H9 (cell line): ENCODE results near the gene GLYR1. TPM values are rescaled to one million over a fixed set of nuclear protein-coding genes. Genes with fewer than 3 reads are reported as not detected.

ENCODE experiments used
- DNase-seq: peaks from one replicate; pipeline ENCODE4 v3.0.0-alpha.2; 2017
- H2AFZ ChIP-seq: one replicate; pipeline ENCODE4 v1.6.1; 2013; ENCODE audit warnings: mild to moderate bottlenecking, low read length, control low read depth, moderate library complexity
- H2AK5ac ChIP-seq: 2 replicates; pipeline ENCODE4 v1.6.1; 2013; ENCODE audit warnings: low read length, control low read depth, mixed read lengths; ENCODE audit not compliant: insufficient read length
- H2BK120ac ChIP-seq: one replicate; pipeline ENCODE4 v1.6.1; 2013; ENCODE audit warnings: low read depth, mild to moderate bottlenecking, low read length, control low read depth, inconsistent platforms; ENCODE audit not compliant: poor library complexity, severe bottlenecking
- H2BK12ac ChIP-seq: 2 replicates; pipeline ENCODE4 v1.6.1; 2013; ENCODE audit warnings: low read length, control low read depth, mixed read lengths, low read depth; ENCODE audit not compliant: insufficient read length
- H2BK15ac ChIP-seq: 2 replicates; pipeline ENCODE4 v1.6.1; 2013; ENCODE audit warnings: low read depth, low read length, control low read depth
- H2BK20ac ChIP-seq: one replicate; pipeline ENCODE4 v1.6.1; 2013; ENCODE audit warnings: low read depth, mild to moderate bottlenecking, low read length, control low read depth, inconsistent platforms; ENCODE audit not compliant: poor library complexity, severe bottlenecking
- H2BK5ac ChIP-seq: 2 replicates; pipeline ENCODE4 v1.6.1; 2013; ENCODE audit warnings: low read length, control low read depth, mixed read lengths; ENCODE audit not compliant: insufficient read length
- H3K14ac ChIP-seq: 2 replicates; pipeline ENCODE4 v1.6.1; 2013; ENCODE audit warnings: low read length, control low read depth; ENCODE audit not compliant: insufficient read depth
- H3K18ac ChIP-seq: 2 replicates; pipeline ENCODE4 v1.6.1; 2013; ENCODE audit warnings: low read depth, mild to moderate bottlenecking, mixed read lengths, low read length, control low read depth; ENCODE audit not compliant: insufficient read length
- H3K23ac ChIP-seq: 2 replicates; pipeline ENCODE4 v1.6.1; 2013; ENCODE audit warnings: low read length, control low read depth, mixed read lengths, low read depth; ENCODE audit not compliant: insufficient read length
- H3K23me2 ChIP-seq: 2 replicates; pipeline ENCODE4 v1.6.1; 2013; ENCODE audit warnings: low read depth, mild to moderate bottlenecking, mixed read lengths, low read length, control low read depth; ENCODE audit not compliant: insufficient read length, poor library complexity, severe bottlenecking
- H3K27ac ChIP-seq: 2 replicates; pipeline ENCODE4 v1.5.1; 2013; ENCODE audit warnings: low read length, control low read depth, mixed read lengths, low read depth; ENCODE audit not compliant: insufficient read length
- H3K27me3 ChIP-seq: 2 replicates; pipeline ENCODE4 v1.6.1; 2013; ENCODE audit warnings: low read length, control low read depth, inconsistent platforms; ENCODE audit not compliant: insufficient read depth
- H3K4ac ChIP-seq: 2 replicates; pipeline ENCODE4 v1.6.1; 2013; ENCODE audit warnings: low read depth, mild to moderate bottlenecking, control low read depth, inconsistent platforms, low read length, moderate library complexity
- H3K4me1 ChIP-seq: 2 replicates; pipeline ENCODE4 v1.6.1; 2013; ENCODE audit warnings: low read length, control low read depth, inconsistent platforms; ENCODE audit not compliant: insufficient read depth
- H3K4me2 ChIP-seq: 2 replicates; pipeline ENCODE4 v1.6.1; 2013; ENCODE audit warnings: low read length, control low read depth, mixed read lengths; ENCODE audit not compliant: insufficient read length, insufficient read depth
- H3K56ac ChIP-seq: 2 replicates; pipeline ENCODE4 v1.6.1; 2013; ENCODE audit warnings: low read depth, mild to moderate bottlenecking, mixed read lengths, low read length, control low read depth; ENCODE audit not compliant: insufficient read length
- H3K79me1 ChIP-seq: 2 replicates; pipeline ENCODE4 v1.6.1; 2013; ENCODE audit warnings: low read depth, mild to moderate bottlenecking, moderate library complexity, low read length, control low read depth, inconsistent platforms; ENCODE audit not compliant: insufficient read depth, poor library complexity, severe bottlenecking
- H3K79me2 ChIP-seq: 2 replicates; pipeline ENCODE4 v1.6.1; 2013; ENCODE audit warnings: low read length, control low read depth, inconsistent platforms; ENCODE audit not compliant: insufficient read depth
- H3K9ac ChIP-seq: 2 replicates; pipeline ENCODE4 v1.6.1; 2013; ENCODE audit warnings: low read length, control low read depth, mixed read lengths; ENCODE audit not compliant: insufficient read length; ENCODE audit errors: extremely low read depth
- H3K9me3 ChIP-seq: one replicate; pipeline ENCODE4 v1.6.1; 2013; ENCODE audit warnings: low read depth, low read length, inconsistent platforms; ENCODE audit not compliant: control insufficient read depth
- H3T11ph ChIP-seq: one replicate; pipeline ENCODE4 v1.6.1; 2013; ENCODE audit warnings: mild to moderate bottlenecking, low read length, control low read depth, inconsistent platforms
- H4K20me1 ChIP-seq: one replicate; pipeline ENCODE4 v1.6.1; 2013; ENCODE audit not compliant: control insufficient read depth, insufficient read length, insufficient read depth
- H4K5ac ChIP-seq: 2 replicates; pipeline ENCODE4 v1.6.1; 2013; ENCODE audit warnings: low read depth, mild to moderate bottlenecking, mixed read lengths, low read length, control low read depth; ENCODE audit not compliant: insufficient read length
- H4K8ac ChIP-seq: replicated peaks from 2 replicates; pipeline ENCODE4 v1.6.1; 2013; ENCODE audit warnings: low read length, control low read depth, mixed read lengths, low read depth; ENCODE audit not compliant: insufficient read length
- H4K91ac ChIP-seq: 2 replicates; pipeline ENCODE4 v1.6.1; 2013; ENCODE audit warnings: low read depth, mild to moderate bottlenecking, moderate library complexity, mixed read lengths, low read length, control low read depth; ENCODE audit not compliant: insufficient read length
- H3K27ac Mint-ChIP-seq, 3 experiments: 2 replicates in 2 of 3; 3 replicates in 1 of 3; pipeline ENCODE4 v1.8.0; 2020 to 2021; ENCODE audit warnings: mixed read lengths in 3 of 3, mild to moderate bottlenecking in 1 of 3, moderate library complexity in 1 of 3
- H3K27me3 Mint-ChIP-seq: 2 replicates; pipeline ENCODE4 v1.8.0; 2021; ENCODE audit warnings: low read depth, mild to moderate bottlenecking, moderate library complexity, mixed read lengths
- H3K36me3 Mint-ChIP-seq, 3 experiments: 2 replicates in 2 of 3; 3 replicates in 1 of 3; pipeline ENCODE4 v1.8.0; 2020 to 2021; ENCODE audit warnings: low read depth in 3 of 3, mixed read lengths in 3 of 3; ENCODE audit not compliant: insufficient read depth in 1 of 3
- H3K4me1 Mint-ChIP-seq, 2 experiments: 2 replicates each; pipeline ENCODE4 v1.8.0; 2020; ENCODE audit warnings: mixed read lengths in 2 of 2
- H3K4me3 Mint-ChIP-seq, 2 experiments: 2 replicates in 1 of 2; 3 replicates in 1 of 2; pipeline ENCODE4 v1.8.0; 2020 to 2021; ENCODE audit warnings: mild to moderate bottlenecking in 2 of 2, mixed read lengths in 2 of 2, moderate library complexity in 1 of 2
- H3K9me3 Mint-ChIP-seq, 2 experiments: 2 replicates in 1 of 2; 3 replicates in 1 of 2; pipeline ENCODE4 v1.8.0; 2020; ENCODE audit warnings: mild to moderate bottlenecking in 2 of 2, mixed read lengths in 2 of 2, moderate library complexity in 1 of 2
- WGBS: extraction: QIAGEN DNeasy Blood & Tissue Kit; methylation state at CpG from one replicate; pipeline ENCODE4 v1.1.7; 2013; ENCODE audit warnings: missing lambda C conversion rate, low lambda C conversion rate, mixed read lengths; ENCODE audit not compliant: insufficient read length; ENCODE audit errors: extremely low coverage; 5-methylcytosine and 5-hydroxymethylcytosine counted together
- total RNA-seq: library from RNA; stranded (reverse); gene quantifications from 2 replicates; pipeline ENCODE4 v1.2.1, GENCODE V29; 2021
- TF ChIP-seq, protein P1 (sequence below): fragments of 200-600 bp; sonication (generic); conservative IDR thresholded peaks from 3 replicates; pipeline ENCODE4 v1.8.0; 2021; ENCODE audit warnings: antibody characterized with exemption, mild to moderate bottlenecking

Gene GLYR1
- total RNA-seq, 1 experiment from 2014 or later = 114 TPM

GRCh38 chr16:4820652-4821051 is 26.4 kb downstream of the GLYR1 start:
- DNase-seq = no peak
- TF ChIP-seq, protein P1, sequence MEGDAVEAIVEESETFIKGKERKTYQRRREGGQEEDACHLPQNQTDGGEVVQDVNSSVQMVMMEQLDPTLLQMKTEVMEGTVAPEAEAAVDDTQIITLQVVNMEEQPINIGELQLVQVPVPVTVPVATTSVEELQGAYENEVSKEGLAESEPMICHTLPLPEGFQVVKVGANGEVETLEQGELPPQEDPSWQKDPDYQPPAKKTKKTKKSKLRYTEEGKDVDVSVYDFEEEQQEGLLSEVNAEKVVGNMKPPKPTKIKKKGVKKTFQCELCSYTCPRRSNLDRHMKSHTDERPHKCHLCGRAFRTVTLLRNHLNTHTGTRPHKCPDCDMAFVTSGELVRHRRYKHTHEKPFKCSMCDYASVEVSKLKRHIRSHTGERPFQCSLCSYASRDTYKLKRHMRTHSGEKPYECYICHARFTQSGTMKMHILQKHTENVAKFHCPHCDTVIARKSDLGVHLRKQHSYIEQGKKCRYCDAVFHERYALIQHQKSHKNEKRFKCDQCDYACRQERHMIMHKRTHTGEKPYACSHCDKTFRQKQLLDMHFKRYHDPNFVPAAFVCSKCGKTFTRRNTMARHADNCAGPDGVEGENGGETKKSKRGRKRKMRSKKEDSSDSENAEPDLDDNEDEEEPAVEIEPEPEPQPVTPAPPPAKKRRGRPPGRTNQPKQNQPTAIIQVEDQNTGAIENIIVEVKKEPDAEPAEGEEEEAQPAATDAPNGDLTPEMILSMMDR = no peak
- Histone ChIP-seq H3K27me3 (no peaks in the 10 kb centered on the region), H3K79me2 (no peaks in the 10 kb centered on the region), H2BK120ac (no peak overlapping the region), H2BK20ac (no peak overlapping the region), H3K18ac (no peak overlapping the region), H3K4me2 (no peak overlapping the region), H3K4ac (no peak overlapping the region), H3K4me1 (no peaks in the 10 kb centered on the region), H2AFZ (no peak overlapping the region), H4K8ac (no peak overlapping the region), H4K5ac (no peak overlapping the region), H3K9ac (no peak overlapping the region), H3K23me2 (no peaks in the 10 kb centered on the region), H3K23ac (no peak overlapping the region), H3T11ph (no peak overlapping the region), H2AK5ac (no peak overlapping the region), H2BK12ac (no peak overlapping the region), H3K79me1 (no peaks in the 10 kb centered on the region), H3K56ac (no peak overlapping the region), H4K20me1 (no peaks in the 10 kb centered on the region), H2BK15ac (no peak overlapping the region), H3K14ac (no peak overlapping the region), H3K27ac (no peak overlapping the region), H3K9me3 (no peaks in the 10 kb centered on the region), H2BK5ac (no peak overlapping the region), H4K91ac (no peak overlapping the region)
- Mint-ChIP-seq H3K4me3 (no peak overlapping the region), H3K36me3 (peaks cover 22 to 78% (median 71%) of the 10 kb centered on the region in 3 experiments; a peak in 6 of 7 replicates), H3K27me3 (no peaks in the 10 kb centered on the region), H3K4me1 (no peaks in the 10 kb centered on the region), H3K27ac (no peak overlapping the region), H3K9me3 (no peaks in the 10 kb centered on the region)
- WGBS = no CpG with 5 or more reads among the region's 6 CpGs
